Putamen (tissue), 1 donor: ENCODE data around the gene PPFIBP2.

ENCODE experiments used
- DNase-seq: peaks from one replicate; pipeline ENCODE4 v3.0.0-alpha.2; 2016; ENCODE audit warnings: low spot score

The PPFIBP2 gene

DNA sequence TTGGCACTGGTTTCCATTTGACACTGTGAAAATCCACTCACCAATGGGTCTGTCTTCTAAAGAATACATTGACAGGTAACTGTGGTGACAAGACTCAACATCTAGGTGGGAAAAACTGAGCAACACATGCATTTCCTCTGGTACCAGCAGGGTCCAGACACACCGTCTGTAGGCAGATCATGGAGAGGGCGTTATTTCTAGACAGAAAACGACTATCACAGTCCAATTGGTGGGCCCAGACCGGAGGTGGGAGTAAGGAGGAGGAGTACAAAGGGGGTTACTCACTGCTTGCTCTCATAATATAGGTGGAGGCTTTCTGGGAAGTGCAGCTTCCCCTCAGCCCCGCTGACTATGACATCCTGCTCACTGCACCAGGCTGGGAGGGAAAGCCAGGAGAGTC, 182.6 kb downstream of the PPFIBP2 start:
- DNase-seq = no peak
